PC-9 (cell line): ENCODE measurements around the gene PIP5K1B.

ENCODE experiments used
- CTCF ChIP-seq: fragments of 200-600 bp; sonication (generic); conservative IDR thresholded peaks from 2 replicates; pipeline ENCODE4 v1.6.1; 2017; ENCODE audit warnings: mixed run types, antibody characterized with exemption, mild to moderate bottlenecking, moderate library complexity
- EZH2 ChIP-seq: fragments of 200-600 bp; sonication (generic); IDR thresholded peaks from 2 replicates; pipeline ENCODE4 v1.8.0; 2017; ENCODE audit warnings: antibody characterized with exemption, low read depth

- no peak for TF ChIP-seq CTCF
- TF ChIP-seq EZH2 = no peak
These were observed 112.2 kb downstream of the PIP5K1B start for GRCh38 chr9:68817079-68817875.
